Stimulated activated CD4-positive, alpha-beta T cell treated with anti-CD3 and anti-CD28 coated beads, Interleukin-2, amount 100 ng/mL, for 24 hours (primary cell): Measurements from ENCODE around the gene GFER.
"Not testable (repeated sequence)": the region's sequence is repeated elsewhere in the genome, so short reads cannot be mapped to it uniquely, and the experiment has no call there.

ENCODE experiments used
- DNase-seq, 2 donors: peaks; one replicate each; pipeline ENCODE4 v3.0.0-alpha.2; 2020

GFER gene

GRCh38 chr16:1958143-1958491 lies 25.9 kb upstream of the GFER start:
- DNase-seq: not testable (repeated sequence)

- DNase-seq: no peak
Measured at GRCh38 chr16:1958715-1959268, 25.2 kb upstream of the GFER start.

- peak; percentile 93 to 97 for DNase-seq
Measured at GRCh38 chr16:1959269-1960039, 24.5 kb upstream of the GFER start, which contains the start of gene NDUFB10. TSS of gene NDUFB10 (plus strand) at chr16:1959538. CDS start at chr16:1959625, 87 bp downstream.

- DNase-seq: peak; percentile 67 to 70
Measured at GRCh38 chr16:1960665-1961630, 23.0 kb upstream of the GFER start.

GRCh38 chr16:1961651-1962067 lies 22.3 kb upstream of the GFER start:
- peak; percentile 44 to 47 for DNase-seq

- peak in 1 of 2 donors; percentile 36 for DNase-seq
Measured at GRCh38 chr16:1962161-1963153, 21.5 kb upstream of the GFER start.

- peak; percentile 56 to 62 for DNase-seq
Measured at GRCh38 chr16:1963806-1964505, 20.0 kb upstream of the GFER start.

GRCh38 chr16:1964506-1965395 lies 19.2 kb upstream of the GFER start, which contains the start of gene RPS2:
TSS of gene RPS2 (minus strand) at chr16:1964826. CDS start at chr16:1964625, 201 bp downstream.
- DNase-seq: peak; percentile 98 to 99

GRCh38 chr16:1965396-1966001 lies 18.5 kb upstream of the GFER start:
- DNase-seq: peak in 1 of 2 donors; percentile 36

GRCh38 chr16:1966460-1966859 lies 17.5 kb upstream of the GFER start, which contains the start of gene RNF151:
TSS of gene RNF151 (plus strand) at chr16:1966856. CDS start at chr16:1966882, 26 bp downstream.
- DNase-seq: no peak

GRCh38 chr16:1968146-1968953 lies 15.6 kb upstream of the GFER start:
- no peak for DNase-seq

- DNase-seq: peak; percentile 96
Measured at GRCh38 chr16:1971796-1972489, 12.1 kb upstream of the GFER start, which contains the start of gene TBL3. TSS of gene TBL3 (plus strand) at chr16:1972053. CDS start at chr16:1972165, 112 bp downstream.

GRCh38 chr16:1972490-1972877 lies 11.5 kb upstream of the GFER start:
- DNase-seq: peak in 1 of 2 donors; percentile 33

- DNase-seq: no peak
Measured at GRCh38 chr16:1973461-1974156, 10.4 kb upstream of the GFER start.

GRCh38 chr16:1974157-1975070 lies 9.6 kb upstream of the GFER start:
- DNase-seq: no peak
